ENCODE data around the gene OLFML2B.

OLFML2B gene

DNA sequence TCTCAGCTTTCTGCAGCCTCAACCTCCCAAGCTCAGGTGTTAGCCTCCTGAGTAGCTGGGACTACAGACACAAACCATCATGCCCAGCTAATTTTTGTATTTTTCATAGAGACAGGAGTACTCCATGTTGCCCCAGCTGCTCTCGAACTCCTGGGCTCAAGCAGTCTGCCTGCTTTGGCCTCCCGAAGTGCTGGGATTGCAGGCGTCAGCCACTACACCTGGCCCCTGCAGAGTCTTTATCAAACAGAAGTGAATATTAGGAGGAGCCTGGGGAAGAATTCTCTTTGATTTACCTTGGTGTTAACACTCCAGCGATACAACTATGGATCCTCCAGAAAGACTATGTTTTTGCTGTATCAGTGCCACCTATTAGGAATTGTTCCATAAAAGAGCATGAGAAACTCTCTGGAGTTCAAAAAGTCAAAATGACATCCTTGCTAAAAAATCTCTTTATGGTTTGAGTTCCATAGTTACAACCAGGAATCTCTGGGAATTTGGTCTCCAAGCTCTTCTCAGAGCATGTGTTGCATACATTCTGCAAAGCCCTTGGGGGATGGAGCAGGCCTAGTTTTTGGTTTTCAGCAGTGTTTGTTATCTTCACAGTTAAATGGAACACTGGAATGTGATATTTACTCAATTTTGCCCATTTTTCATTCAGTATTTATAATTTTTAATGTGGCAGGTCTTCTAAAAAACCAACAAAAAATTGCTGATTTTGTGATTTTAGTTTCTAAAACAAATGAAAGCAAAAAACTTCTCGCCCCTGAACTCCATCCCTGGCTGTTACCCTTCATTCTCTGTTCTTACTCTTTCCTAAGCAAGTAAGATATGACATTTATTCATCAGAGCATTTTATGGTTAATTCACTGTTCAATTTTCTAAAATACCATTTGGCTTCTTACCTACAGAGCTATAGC lies 77.3 kb downstream of the OLFML2B start:
- no peak for TF ChIP-seq EZH2phosphoT487 (IDR thresholded peaks at IDR 0.05; ENCODE audit: borderline replicate concordance, low read length)
- TF ChIP-seq, protein P1, sequence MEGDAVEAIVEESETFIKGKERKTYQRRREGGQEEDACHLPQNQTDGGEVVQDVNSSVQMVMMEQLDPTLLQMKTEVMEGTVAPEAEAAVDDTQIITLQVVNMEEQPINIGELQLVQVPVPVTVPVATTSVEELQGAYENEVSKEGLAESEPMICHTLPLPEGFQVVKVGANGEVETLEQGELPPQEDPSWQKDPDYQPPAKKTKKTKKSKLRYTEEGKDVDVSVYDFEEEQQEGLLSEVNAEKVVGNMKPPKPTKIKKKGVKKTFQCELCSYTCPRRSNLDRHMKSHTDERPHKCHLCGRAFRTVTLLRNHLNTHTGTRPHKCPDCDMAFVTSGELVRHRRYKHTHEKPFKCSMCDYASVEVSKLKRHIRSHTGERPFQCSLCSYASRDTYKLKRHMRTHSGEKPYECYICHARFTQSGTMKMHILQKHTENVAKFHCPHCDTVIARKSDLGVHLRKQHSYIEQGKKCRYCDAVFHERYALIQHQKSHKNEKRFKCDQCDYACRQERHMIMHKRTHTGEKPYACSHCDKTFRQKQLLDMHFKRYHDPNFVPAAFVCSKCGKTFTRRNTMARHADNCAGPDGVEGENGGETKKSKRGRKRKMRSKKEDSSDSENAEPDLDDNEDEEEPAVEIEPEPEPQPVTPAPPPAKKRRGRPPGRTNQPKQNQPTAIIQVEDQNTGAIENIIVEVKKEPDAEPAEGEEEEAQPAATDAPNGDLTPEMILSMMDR (IDR thresholded peaks at IDR 0.05; ENCODE audit: low read depth, low read length, poor library complexity, severe bottlenecking): no peak
- H3K27me3 ChIP-seq (ENCODE audit: control insufficient read depth, low read length): no peaks in the 10 kb centered on the region
- H4K20me1 ChIP-seq (ENCODE audit: control insufficient read depth, insufficient read depth, low read depth, low read length): no peaks in the 10 kb centered on the region
- H3K27ac ChIP-seq (ENCODE audit: low read depth, low read length): no peak overlapping the region
- H3K9me3 ChIP-seq (ENCODE audit: control insufficient read depth, insufficient read depth, low read length): no peaks in the 10 kb centered on the region
- H3F3A ChIP-seq (ENCODE audit: control insufficient read depth, insufficient read depth): no peaks in the 10 kb centered on the region
- H3K4me2 ChIP-seq (ENCODE audit: low read length): no peak overlapping the region
- H3K79me2 ChIP-seq (ENCODE audit: control insufficient read depth, low read length): no peaks in the 10 kb centered on the region
- no peaks in the 10 kb centered on the region for H3K4me1 ChIP-seq (ENCODE audit: control insufficient read depth, low read length)
- H3K36me3 ChIP-seq (ENCODE audit: control insufficient read depth, low read length): peaks cover 7% of the 10 kb centered on the region; the same call in 1 of the 2 replicates
- H3K4me3 ChIP-seq (ENCODE audit: low read length): no peak overlapping the region
- no peaks in the 10 kb centered on the region; the same call in 1 of the 2 replicates for H3K9me2 ChIP-seq (replicated peaks; ENCODE audit: control insufficient read depth, low read length)

DNA sequence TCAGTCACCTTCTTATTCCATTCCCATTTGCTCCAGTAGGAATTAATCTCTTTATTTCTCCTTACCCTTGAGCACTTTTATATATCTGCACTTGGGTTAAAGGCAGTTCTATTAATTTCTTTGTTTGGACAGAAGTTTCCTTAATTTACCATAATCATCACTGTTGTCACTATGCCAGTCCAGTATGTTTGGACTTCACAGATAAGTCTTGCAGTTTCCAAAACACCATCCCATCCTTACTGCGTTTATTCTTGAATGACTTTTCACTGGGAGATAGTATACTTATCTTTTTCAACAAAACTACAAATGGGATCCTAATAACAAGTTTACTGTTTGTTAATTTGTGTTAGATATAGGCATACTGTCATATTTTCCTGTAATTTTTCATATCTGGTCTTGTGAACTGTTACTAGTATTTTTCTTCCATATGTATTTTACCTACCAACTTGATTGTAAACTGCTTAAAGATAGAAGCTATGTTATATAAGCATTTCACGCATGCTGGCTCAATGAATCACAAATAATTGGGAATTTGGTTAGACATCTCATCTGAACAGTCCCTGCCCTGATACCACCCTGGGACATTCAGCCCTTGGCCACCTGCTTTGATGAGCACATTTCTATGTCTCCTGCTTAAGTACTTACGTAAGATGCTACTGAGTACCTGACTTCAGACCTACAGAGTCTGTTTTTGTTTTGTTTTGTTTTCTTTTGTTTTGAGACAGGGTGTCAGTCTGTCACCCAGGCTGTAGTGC lies 78.2 kb downstream of the OLFML2B start:
- Histone ChIP-seq H3F3A (ENCODE audit: control insufficient read depth, insufficient read depth) (no peaks in the 10 kb centered on the region), H3K9me3 (ENCODE audit: control insufficient read depth, insufficient read depth, low read length) (no peaks in the 10 kb centered on the region), H3K9me2 (replicated peaks; ENCODE audit: control insufficient read depth, low read length) (no peaks in the 10 kb centered on the region), H3K4me3 (ENCODE audit: low read length) (no peak overlapping the region), H3K4me1 (ENCODE audit: control insufficient read depth, low read length) (no peaks in the 10 kb centered on the region), H3K79me2 (ENCODE audit: control insufficient read depth, low read length) (no peaks in the 10 kb centered on the region), H3K27ac (ENCODE audit: low read depth, low read length) (no peak overlapping the region), H3K4me2 (ENCODE audit: low read length) (no peak overlapping the region), H3K36me3 (ENCODE audit: control insufficient read depth, low read length) (peaks cover 7% of the 10 kb centered on the region; the same call in 1 of the 2 replicates), H3K27me3 (ENCODE audit: control insufficient read depth, low read length) (no peaks in the 10 kb centered on the region), H4K20me1 (ENCODE audit: control insufficient read depth, insufficient read depth, low read depth, low read length) (no peaks in the 10 kb centered on the region)
- TF ChIP-seq EZH2phosphoT487 (IDR thresholded peaks at IDR 0.05; ENCODE audit: borderline replicate concordance, low read length): no peak
- TF ChIP-seq, protein P1 (IDR thresholded peaks at IDR 0.05; ENCODE audit: low read depth, low read length, poor library complexity, severe bottlenecking): no peak

DNA sequence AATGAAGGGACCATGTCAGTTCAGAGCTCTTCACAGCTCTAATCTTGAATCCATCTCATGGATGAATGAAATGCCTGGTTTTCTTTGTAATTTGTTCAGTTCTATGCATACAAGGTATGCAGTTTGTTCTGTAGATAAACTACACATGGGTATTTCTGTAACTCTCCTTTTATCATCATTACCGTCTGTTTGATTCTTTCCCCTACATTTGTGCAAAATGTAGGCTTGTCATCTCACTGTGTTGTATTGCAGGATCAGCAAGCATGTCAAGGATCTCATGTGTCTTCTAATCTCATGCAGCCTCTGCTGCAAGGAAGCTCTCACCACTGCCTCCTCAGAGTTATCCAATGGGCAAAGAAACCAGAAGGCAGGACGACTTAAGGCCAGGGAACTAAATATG lies 79.3 kb downstream of the OLFML2B start:
- Histone ChIP-seq H3K9me2 (replicated peaks; ENCODE audit: control insufficient read depth, low read length) (no peaks in the 10 kb centered on the region), H3K9me3 (ENCODE audit: control insufficient read depth, insufficient read depth, low read length) (no peaks in the 10 kb centered on the region), H3K27me3 (ENCODE audit: control insufficient read depth, low read length) (no peaks in the 10 kb centered on the region), H3K4me2 (ENCODE audit: low read length) (no peak overlapping the region), H3K36me3 (ENCODE audit: control insufficient read depth, low read length) (peaks cover 7% of the 10 kb centered on the region; the same call in 1 of the 2 replicates), H3K4me1 (ENCODE audit: control insufficient read depth, low read length) (peaks cover 3% of the 10 kb centered on the region), H3K4me3 (ENCODE audit: low read length) (no peak overlapping the region), H3K79me2 (ENCODE audit: control insufficient read depth, low read length) (no peaks in the 10 kb centered on the region), H3K27ac (ENCODE audit: low read depth, low read length) (no peak overlapping the region), H4K20me1 (ENCODE audit: control insufficient read depth, insufficient read depth, low read depth, low read length) (no peaks in the 10 kb centered on the region), H3F3A (ENCODE audit: control insufficient read depth, insufficient read depth) (no peaks in the 10 kb centered on the region)
- TF ChIP-seq, protein P1 (IDR thresholded peaks at IDR 0.05; ENCODE audit: low read depth, low read length, poor library complexity, severe bottlenecking): no peak
- no peak for TF ChIP-seq EZH2phosphoT487 (IDR thresholded peaks at IDR 0.05; ENCODE audit: borderline replicate concordance, low read length)
